ENCODE data around the gene MBD3L4.
"Not testable (repeated sequence)": the region's sequence is repeated elsewhere in the genome, so short reads cannot be mapped to it uniquely, and the experiment has no call there.

Gene MBD3L4

DNA sequence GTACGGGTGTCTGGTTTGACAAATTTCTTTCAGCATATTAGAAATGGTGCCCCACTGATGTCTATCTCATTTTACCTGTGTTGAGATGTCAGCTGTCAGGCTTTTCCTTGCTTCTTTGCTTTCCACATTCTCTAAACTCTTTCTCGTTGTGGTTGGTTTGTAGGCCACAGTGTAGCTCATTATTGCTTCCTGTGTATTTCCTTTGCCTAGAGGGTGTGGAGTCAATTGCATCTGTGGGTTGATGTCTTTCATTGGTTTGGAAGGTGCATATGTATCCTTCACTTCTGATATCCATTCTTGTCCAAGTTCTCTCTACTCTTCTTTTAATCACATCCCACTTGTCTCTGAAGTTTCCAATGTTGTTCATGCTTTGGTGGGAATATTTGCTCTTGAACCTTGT lies 1.6 kb upstream of the MBD3L4 start:
- DNase-seq; intact Hi-C loops (cut with DNase I; ENCODE audit: low total_unique reads); H3K36me3 ChIP-seq; H3K4me3 ChIP-seq; H3K4me1 ChIP-seq; H3K9me3 ChIP-seq; H3K27ac ChIP-seq; H3K27me3 ChIP-seq: not testable (repeated sequence)

DNA sequence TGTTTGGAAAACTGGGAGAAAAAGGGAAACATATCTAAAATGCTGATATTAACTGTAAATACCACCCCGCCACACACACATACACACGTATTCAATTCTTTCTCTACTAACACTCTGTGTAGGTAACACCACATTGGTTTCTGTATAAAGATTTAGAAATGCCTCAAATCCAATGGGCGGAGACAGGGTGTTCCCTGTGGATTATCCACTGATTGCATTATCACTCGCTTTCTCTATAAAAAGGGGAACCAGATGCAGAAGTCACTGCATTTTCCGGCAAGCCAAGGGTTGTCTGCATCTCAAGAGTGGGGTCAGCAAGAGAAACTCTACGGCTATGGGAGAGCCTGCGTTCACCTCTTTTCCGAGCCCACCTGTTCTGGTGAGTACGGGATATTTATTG lies 9.7 kb downstream of the MBD3L4 start, which contains the start of gene MBD3L5:
Gene MBD3L5 (plus strand): TSS at position 301 of the 400 bp plus-strand sequence. CDS start 34 bp downstream, at position 335.
- H3K27me3 ChIP-seq; DNase-seq; H3K36me3 ChIP-seq; H3K4me1 ChIP-seq; H3K4me3 ChIP-seq; intact Hi-C loops (cut with DNase I; ENCODE audit: low total_unique reads); H3K9me3 ChIP-seq; H3K27ac ChIP-seq: not testable (repeated sequence)

DNA sequence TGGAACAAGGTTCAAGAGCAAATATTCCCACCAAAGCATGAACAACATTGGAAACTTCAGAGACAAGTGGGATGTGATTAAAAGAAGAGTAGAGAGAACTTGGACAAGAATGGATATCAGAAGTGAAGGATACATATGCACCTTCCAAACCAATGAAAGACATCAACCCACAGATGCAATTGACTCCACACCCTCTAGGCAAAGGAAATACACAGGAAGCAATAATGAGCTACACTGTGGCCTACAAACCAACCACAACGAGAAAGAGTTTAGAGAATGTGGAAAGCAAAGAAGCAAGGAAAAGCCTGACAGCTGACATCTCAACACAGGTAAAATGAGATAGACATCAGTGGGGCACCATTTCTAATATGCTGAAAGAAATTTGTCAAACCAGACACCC lies 11.2 kb downstream of the MBD3L4 start:
- H3K27ac ChIP-seq; H3K27me3 ChIP-seq; intact Hi-C loops (cut with DNase I; ENCODE audit: low total_unique reads); H3K4me3 ChIP-seq; H3K4me1 ChIP-seq; H3K9me3 ChIP-seq; DNase-seq; H3K36me3 ChIP-seq: not testable (repeated sequence)

DNA sequence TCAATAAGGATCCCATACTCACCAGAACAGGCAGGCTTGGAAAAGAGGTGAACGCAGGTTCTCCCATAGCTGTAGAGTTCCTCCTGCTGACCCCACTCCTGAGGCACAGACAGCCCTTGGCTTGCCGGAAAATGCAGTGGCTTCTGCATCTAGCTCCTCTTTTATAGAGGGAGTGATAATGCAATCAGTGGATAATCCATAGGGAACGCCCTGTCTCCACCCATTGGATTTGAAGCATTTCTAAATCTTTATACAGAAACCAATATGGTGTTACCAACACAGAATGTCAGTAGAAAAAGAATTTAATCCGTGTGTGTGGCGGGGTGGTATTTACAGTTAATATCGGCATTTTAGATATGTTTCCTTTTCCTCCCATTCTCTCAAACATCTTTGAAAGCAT lies 18.6 kb downstream of the MBD3L4 start, which contains the start of gene MBD3L2B:
Gene MBD3L2B (minus strand): TSS at position 101 of the 400 bp plus-strand sequence. CDS start 34 bp downstream, at position 67.
- DNase-seq; H3K27ac ChIP-seq; H3K36me3 ChIP-seq; H3K9me3 ChIP-seq; intact Hi-C loops (cut with DNase I; ENCODE audit: low total_unique reads); H3K27me3 ChIP-seq; H3K4me1 ChIP-seq; H3K4me3 ChIP-seq: not testable (repeated sequence)

DNA sequence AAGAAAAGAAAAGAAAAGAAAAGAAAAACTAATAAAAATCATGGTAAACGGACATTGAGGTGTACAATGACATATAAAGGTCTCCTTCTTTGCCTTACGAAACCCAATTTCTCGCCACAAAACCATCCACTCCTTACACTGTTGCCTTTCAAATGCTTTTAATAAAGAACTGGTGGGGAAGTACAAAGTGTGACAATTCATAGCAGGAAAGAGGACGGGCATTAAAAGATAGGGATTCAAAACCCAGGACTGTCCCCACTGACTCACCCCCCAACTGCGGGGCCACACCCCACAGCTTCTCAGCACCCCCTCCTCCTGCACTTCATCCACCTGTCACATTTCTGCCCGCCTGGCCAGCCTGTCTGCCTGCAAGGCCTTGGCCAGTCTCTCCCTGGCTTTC lies 21.2 kb downstream of the MBD3L4 start:
- Histone ChIP-seq H3K4me1 (no peaks in the 10 kb centered on the region), H3K36me3 (no peaks in the 10 kb centered on the region), H3K27ac (no peak overlapping the region), H3K9me3 (no peaks in the 10 kb centered on the region), H3K27me3 (no peaks in the 10 kb centered on the region), H3K4me3 (no peak overlapping the region)
- DNase-seq = no peak
- intact Hi-C loops (cut with DNase I; ENCODE audit: low total_unique reads) = no loop called here
- TF ChIP-seq, protein P1, sequence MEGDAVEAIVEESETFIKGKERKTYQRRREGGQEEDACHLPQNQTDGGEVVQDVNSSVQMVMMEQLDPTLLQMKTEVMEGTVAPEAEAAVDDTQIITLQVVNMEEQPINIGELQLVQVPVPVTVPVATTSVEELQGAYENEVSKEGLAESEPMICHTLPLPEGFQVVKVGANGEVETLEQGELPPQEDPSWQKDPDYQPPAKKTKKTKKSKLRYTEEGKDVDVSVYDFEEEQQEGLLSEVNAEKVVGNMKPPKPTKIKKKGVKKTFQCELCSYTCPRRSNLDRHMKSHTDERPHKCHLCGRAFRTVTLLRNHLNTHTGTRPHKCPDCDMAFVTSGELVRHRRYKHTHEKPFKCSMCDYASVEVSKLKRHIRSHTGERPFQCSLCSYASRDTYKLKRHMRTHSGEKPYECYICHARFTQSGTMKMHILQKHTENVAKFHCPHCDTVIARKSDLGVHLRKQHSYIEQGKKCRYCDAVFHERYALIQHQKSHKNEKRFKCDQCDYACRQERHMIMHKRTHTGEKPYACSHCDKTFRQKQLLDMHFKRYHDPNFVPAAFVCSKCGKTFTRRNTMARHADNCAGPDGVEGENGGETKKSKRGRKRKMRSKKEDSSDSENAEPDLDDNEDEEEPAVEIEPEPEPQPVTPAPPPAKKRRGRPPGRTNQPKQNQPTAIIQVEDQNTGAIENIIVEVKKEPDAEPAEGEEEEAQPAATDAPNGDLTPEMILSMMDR (IDR thresholded peaks at IDR 0.05) = no peak

DNA sequence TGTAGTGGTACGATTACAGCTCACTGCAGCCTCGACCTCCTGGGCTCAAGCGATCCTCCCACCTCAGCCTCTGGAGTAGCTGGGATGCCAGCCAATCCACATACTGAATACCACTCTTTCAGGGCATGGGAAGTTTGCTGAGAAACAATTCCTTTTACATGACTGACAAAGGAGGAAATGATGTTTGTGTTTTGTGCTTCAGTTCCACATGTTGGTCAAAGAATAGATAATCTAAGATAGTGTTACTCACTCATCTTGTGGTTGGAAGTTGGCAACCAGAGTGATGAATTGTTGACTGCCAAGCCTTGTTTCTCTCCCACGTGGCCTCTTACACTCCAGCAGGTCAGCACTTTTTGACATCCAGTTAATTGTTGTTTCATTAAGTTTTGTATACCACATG lies 26.3 kb downstream of the MBD3L4 start:
- H3K27ac ChIP-seq = no peak overlapping the region
- no peaks in the 10 kb centered on the region for H3K4me1 ChIP-seq
- TF ChIP-seq, protein P1 (IDR thresholded peaks at IDR 0.05) = no peak
- H3K9me3 ChIP-seq = no peaks in the 10 kb centered on the region
- DNase-seq = no peak
- no peaks in the 10 kb centered on the region for H3K36me3 ChIP-seq
- no peaks in the 10 kb centered on the region for H3K27me3 ChIP-seq
- intact Hi-C loops (cut with DNase I; ENCODE audit: low total_unique reads) = no loop called here
- no peak overlapping the region for H3K4me3 ChIP-seq

DNA sequence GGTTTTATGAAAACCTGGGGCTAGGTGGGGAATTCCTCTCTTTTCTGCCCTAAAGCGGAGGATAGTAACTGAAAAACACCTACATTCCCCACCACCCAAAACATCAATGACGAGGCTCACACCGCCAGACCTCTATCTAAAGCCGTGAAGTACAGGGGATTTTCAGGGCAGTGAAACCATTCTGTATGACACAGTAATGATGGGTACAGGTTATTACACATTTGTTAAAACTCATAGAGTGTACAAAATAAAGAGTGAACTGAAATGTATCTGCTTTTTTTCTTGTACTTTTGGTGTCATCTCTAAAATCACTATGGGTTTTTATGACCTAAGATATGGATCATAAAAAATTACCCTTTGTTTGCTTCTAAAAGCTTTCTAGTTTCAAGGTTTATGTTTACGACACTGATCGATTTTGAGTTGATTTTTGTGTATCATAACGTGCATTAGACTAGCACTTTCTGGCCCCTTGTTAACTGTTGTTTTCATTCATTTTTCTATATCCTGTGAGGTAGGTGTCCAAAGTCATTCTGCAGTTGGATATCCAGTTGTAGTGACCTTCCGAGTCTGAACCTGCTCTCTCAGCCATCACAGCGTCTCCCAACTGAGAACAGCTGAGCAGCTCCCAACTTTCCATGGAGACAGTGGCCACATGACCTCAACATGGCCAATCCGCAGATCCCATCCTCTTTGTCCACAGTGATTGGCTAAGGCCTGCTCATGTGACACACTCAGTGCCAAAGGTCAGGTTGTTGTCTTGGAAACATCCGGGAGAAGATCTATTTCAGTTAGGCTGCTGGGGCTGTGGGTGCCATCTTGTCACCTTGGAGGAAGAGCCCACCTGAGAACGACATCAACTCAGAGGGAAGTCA lies 29.0 kb downstream of the MBD3L4 start:
- no peaks in the 10 kb centered on the region for H3K36me3 ChIP-seq
- DNase-seq = no peak
- H3K4me3 ChIP-seq = no peak overlapping the region
- intact Hi-C loops (cut with DNase I; ENCODE audit: low total_unique reads) = no loop called here
- H3K9me3 ChIP-seq = no peaks in the 10 kb centered on the region
- TF ChIP-seq, protein P1 (IDR thresholded peaks at IDR 0.05) = no peak
- no peaks in the 10 kb centered on the region for H3K4me1 ChIP-seq
- no peaks in the 10 kb centered on the region for H3K27me3 ChIP-seq
- no peak overlapping the region for H3K27ac ChIP-seq
